ENCODE data around the gene CENPF.

The CENPF gene

DNA sequence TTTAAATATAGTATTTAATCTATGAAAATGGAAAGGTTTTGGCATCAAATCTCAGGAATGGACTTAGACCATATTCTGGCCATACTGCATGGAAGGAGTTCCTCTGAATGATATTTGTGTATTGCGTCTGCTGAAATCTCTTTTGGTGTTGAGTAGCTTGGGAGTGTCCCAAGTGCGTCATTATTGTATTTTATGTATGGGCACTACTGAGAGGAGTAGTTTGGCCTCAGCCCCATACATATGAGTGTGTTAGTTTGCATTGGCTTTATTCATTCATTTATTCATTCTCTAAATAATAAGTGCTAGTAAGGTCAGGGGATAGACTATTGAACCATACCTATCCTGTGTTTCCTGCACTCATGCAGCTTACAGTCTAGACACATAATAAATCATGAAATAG lies 46.6 kb downstream of the CENPF start:
- TF ChIP-seq SPI1 (IDR thresholded peaks at IDR 0.05; ENCODE audit: low read depth, low read length) (no peak), TAF1 (IDR thresholded peaks at IDR 0.05; ENCODE audit: low read depth, low read length) (no peak), POU2F2 (IDR thresholded peaks at IDR 0.05; ENCODE audit: low read depth, low read length) (no peak), PAX5 (IDR thresholded peaks at IDR 0.05; ENCODE audit: insufficient read depth, low read length, severe bottlenecking) (no peak), POLR2A (IDR thresholded peaks at IDR 0.05; ENCODE audit: low read depth, low read length) (no peak), POLR2AphosphoS5 (IDR thresholded peaks at IDR 0.05; ENCODE audit: low read depth, low read length) (no peak)
- DNase-seq (ENCODE audit: insufficient read length, low spot score) (no peak), FAIRE-seq (no peak)

DNA sequence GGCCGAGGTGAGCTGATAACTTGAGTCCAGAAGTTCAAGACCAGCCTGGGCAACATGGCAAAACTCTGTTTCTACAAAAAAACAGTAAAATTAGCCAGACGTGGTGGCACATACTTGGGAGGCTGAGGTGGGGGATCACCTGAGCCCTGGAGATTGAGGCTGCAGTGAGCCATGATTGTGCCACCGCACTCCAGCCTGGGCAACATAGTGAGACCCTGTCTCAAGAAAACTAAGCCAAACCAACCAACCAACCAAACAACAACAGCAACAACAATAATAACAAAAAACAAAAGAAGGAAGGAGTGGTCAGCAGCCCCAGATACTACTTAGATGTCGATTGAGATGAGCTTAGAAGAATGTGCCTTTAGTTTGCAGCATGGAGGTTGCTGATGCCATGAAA lies 47.7 kb downstream of the CENPF start:
- TF ChIP-seq TAF1 (IDR thresholded peaks at IDR 0.05; ENCODE audit: low read depth, low read length) (no peak), SPI1 (IDR thresholded peaks at IDR 0.05; ENCODE audit: low read depth, low read length) (no peak), POLR2A (IDR thresholded peaks at IDR 0.05; ENCODE audit: low read depth, low read length) (no peak), POU2F2 (IDR thresholded peaks at IDR 0.05; ENCODE audit: low read depth, low read length) (no peak), PAX5 (IDR thresholded peaks at IDR 0.05; ENCODE audit: insufficient read depth, low read length, severe bottlenecking) (no peak), POLR2AphosphoS5 (IDR thresholded peaks at IDR 0.05; ENCODE audit: low read depth, low read length) (no peak)
- FAIRE-seq (no peak), DNase-seq (ENCODE audit: insufficient read length, low spot score) (no peak)

DNA sequence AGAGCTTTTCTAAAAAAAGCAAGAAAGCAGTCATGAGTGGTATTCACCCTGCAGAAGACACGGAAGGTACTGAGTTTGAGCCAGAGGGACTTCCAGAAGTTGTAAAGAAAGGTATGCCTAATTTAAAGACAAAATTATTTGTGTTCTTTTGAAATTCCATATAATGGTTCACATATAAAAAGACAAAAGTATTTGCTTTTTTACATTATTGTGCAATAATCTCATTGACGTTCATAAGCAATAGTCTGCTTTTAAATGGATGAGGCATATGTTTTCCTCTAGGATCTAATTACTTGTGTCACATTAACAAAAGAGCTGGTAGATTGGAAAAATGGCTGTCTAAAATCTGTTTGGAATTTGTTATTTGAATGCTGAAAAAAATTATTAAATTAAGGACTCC lies 54.3 kb downstream of the CENPF start:
- FAIRE-seq (no peak), DNase-seq (ENCODE audit: insufficient read length, low spot score) (no peak)
- TF ChIP-seq POLR2A (IDR thresholded peaks at IDR 0.05; ENCODE audit: low read depth, low read length) (no peak), TAF1 (IDR thresholded peaks at IDR 0.05; ENCODE audit: low read depth, low read length) (no peak), SPI1 (IDR thresholded peaks at IDR 0.05; ENCODE audit: low read depth, low read length) (no peak), POU2F2 (IDR thresholded peaks at IDR 0.05; ENCODE audit: low read depth, low read length) (no peak), PAX5 (IDR thresholded peaks at IDR 0.05; ENCODE audit: insufficient read depth, low read length, severe bottlenecking) (no peak), POLR2AphosphoS5 (IDR thresholded peaks at IDR 0.05; ENCODE audit: low read depth, low read length) (no peak)

DNA sequence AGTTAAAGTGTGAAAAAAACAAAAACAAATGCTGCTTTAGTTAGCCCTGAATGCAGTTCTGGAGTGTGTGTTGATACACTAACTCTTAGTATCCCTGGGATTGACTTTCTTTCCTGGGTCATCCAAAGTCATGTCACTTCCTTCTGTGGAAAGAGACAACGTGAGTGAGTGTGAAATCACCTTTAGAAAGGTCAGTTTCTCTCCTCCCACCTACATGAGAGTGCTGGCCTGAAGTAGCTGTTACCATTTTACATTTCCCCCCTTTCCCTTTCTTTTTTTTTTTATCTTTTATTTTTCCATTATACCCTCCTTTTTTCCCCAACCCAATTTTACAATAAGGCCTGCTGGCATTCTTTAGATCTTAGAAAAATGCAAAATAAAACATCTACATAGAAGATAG lies 55.2 kb downstream of the CENPF start:
- TF ChIP-seq TAF1 (IDR thresholded peaks at IDR 0.05; ENCODE audit: low read depth, low read length) (no peak), POU2F2 (IDR thresholded peaks at IDR 0.05; ENCODE audit: low read depth, low read length) (no peak), POLR2AphosphoS5 (IDR thresholded peaks at IDR 0.05; ENCODE audit: low read depth, low read length) (no peak), PAX5 (IDR thresholded peaks at IDR 0.05; ENCODE audit: insufficient read depth, low read length, severe bottlenecking) (no peak), POLR2A (IDR thresholded peaks at IDR 0.05; ENCODE audit: low read depth, low read length) (no peak), SPI1 (IDR thresholded peaks at IDR 0.05; ENCODE audit: low read depth, low read length) (no peak)
- FAIRE-seq = no peak
- DNase-seq (ENCODE audit: insufficient read length, low spot score) = no peak

DNA sequence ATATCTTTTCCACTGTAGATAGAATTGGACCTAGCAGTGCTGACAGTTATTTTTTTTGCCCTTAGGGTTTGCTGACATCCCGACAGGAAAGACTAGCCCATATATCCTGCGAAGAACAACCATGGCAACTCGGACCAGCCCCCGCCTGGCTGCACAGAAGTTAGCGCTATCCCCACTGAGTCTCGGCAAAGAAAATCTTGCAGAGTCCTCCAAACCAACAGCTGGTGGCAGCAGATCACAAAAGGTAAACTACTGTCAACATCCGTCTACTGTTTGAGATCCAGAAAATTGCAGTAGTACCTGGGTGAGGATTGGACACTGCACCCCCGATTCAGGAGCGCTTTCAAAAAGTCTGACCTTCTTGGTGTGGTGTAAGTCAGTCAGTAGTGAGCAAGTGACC lies 55.8 kb downstream of the CENPF start:
- DNase-seq (ENCODE audit: insufficient read length, low spot score) (no peak), FAIRE-seq (no peak)
- TF ChIP-seq SPI1 (IDR thresholded peaks at IDR 0.05; ENCODE audit: low read depth, low read length) (no peak), POLR2A (IDR thresholded peaks at IDR 0.05; ENCODE audit: low read depth, low read length) (no peak), POLR2AphosphoS5 (IDR thresholded peaks at IDR 0.05; ENCODE audit: low read depth, low read length) (no peak), POU2F2 (IDR thresholded peaks at IDR 0.05; ENCODE audit: low read depth, low read length) (no peak), TAF1 (IDR thresholded peaks at IDR 0.05; ENCODE audit: low read depth, low read length) (no peak), PAX5 (IDR thresholded peaks at IDR 0.05; ENCODE audit: insufficient read depth, low read length, severe bottlenecking) (no peak)

DNA sequence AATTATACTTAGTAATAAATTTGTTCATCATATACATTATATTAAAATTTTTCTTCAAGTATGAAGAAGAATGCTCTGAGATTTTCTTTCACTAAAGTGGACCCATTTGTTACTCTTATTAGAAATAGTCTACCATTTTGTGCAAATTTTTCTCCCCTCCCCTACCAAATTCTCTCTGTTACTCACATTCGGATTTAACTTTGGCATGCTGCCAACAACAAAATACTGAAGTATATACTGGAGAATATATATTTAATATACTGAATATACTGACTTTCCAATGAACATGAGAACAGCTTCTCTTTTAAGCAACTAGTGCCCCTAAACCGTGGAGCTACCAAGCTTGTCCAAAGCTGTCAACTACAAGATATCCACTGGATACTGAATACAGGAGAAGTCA lies 57.2 kb downstream of the CENPF start:
- DNase-seq (ENCODE audit: insufficient read length, low spot score) (no peak), FAIRE-seq (no peak)
- TF ChIP-seq POLR2A (IDR thresholded peaks at IDR 0.05; ENCODE audit: low read depth, low read length) (no peak), TAF1 (IDR thresholded peaks at IDR 0.05; ENCODE audit: low read depth, low read length) (no peak), POLR2AphosphoS5 (IDR thresholded peaks at IDR 0.05; ENCODE audit: low read depth, low read length) (no peak), PAX5 (IDR thresholded peaks at IDR 0.05; ENCODE audit: insufficient read depth, low read length, severe bottlenecking) (no peak), SPI1 (IDR thresholded peaks at IDR 0.05; ENCODE audit: low read depth, low read length) (no peak), POU2F2 (IDR thresholded peaks at IDR 0.05; ENCODE audit: low read depth, low read length) (no peak)

DNA sequence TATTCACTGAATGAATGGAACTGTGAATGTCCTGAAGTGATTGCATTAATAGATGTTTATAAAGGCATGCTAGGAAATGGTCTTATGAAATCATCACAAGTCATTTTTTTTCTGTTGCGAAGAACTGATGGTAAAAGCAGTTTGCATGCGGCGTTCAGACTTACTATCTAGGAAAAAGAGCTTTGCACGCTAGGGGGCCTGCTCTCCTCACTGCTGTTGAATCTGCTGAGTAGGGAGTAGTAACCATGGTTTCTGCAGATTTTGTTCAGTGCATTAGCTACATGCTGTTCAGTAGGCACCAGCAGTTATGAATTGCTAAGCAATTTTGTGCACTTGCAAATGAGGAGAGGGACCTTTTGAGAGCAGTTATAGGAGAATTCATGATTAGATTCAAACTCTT lies 57.9 kb downstream of the CENPF start:
- TF ChIP-seq POU2F2 (IDR thresholded peaks at IDR 0.05; ENCODE audit: low read depth, low read length) (no peak), POLR2AphosphoS5 (IDR thresholded peaks at IDR 0.05; ENCODE audit: low read depth, low read length) (no peak), POLR2A (IDR thresholded peaks at IDR 0.05; ENCODE audit: low read depth, low read length) (no peak), PAX5 (IDR thresholded peaks at IDR 0.05; ENCODE audit: insufficient read depth, low read length, severe bottlenecking) (no peak), TAF1 (IDR thresholded peaks at IDR 0.05; ENCODE audit: low read depth, low read length) (no peak), SPI1 (IDR thresholded peaks at IDR 0.05; ENCODE audit: low read depth, low read length) (no peak)
- DNase-seq (ENCODE audit: insufficient read length, low spot score) (no peak), FAIRE-seq (no peak)

DNA sequence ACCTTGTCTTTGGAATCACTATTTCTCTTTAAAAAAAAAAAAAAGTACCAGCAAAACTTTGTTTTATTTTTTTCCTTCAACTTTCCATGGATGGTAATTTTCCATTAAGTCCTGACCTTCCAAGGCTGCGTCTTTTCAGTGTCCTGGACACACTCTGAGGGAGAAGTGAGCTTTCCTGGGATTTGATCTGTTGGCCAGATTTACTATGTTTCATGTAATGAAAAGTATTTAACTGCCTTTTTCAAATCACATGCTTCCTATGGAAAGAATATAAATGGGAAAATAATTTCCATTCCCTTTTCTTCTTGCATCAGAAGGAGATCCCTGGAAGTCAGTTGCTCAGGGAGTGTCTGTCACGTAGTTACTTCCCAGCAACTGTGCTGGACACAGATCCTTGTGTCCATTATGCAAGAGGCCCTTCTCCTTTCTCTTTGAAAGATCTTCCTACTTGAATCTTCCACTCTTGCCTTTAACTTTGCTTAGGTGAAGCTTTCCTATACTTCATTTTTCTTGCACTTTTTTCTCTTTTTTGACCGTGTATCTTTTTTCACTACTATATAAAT lies 59.3 kb downstream of the CENPF start:
- FAIRE-seq (no peak), DNase-seq (ENCODE audit: insufficient read length, low spot score) (no peak)
- no peak for TF ChIP-seq POU2F2 (IDR thresholded peaks at IDR 0.05; ENCODE audit: low read depth, low read length)
- TF ChIP-seq POLR2A (IDR thresholded peaks at IDR 0.05; ENCODE audit: low read depth, low read length) = no peak

DNA sequence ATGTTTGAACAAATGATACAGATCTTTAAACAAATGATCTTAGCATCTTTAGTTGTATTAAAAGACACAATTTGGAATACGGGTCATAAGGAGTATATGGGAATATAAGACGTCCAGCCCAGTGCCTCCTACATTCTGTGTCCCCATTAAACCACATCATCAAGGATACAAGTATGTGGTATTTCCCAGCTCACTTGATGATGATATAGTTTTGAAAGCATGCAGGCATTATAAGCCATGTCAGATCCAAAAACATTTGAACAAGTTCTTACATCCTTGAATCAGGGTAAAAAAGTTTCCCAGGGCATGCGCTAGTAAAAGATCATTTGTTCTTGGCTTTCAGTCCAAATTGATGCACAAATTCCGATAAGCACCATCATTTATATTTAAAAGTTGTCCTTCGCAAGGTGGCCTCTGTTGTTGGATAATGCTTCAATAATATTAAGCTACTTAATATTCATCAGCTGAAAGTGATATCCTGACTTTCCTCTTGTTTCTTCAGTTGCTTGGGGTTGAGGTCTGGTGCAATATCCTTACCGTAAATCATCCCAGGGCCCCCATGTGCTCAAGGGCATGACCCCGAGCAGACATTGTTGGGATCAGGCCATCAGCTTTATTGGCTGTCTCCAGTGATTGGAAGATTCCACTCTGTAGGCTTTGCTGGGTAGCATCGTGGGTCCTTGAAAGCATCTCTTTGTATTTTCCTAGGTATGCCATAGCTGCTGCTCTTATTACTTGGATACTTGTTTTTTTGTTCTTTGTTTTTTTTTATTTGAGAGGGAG lies 61.8 kb downstream of the CENPF start:
- DNase-seq (ENCODE audit: insufficient read length, low spot score) (no peak), FAIRE-seq (no peak)
- TF ChIP-seq POLR2AphosphoS5 (IDR thresholded peaks at IDR 0.05; ENCODE audit: low read depth, low read length) = no peak
- no peak for TF ChIP-seq SPI1 (IDR thresholded peaks at IDR 0.05; ENCODE audit: low read depth, low read length)
- TF ChIP-seq POLR2A (IDR thresholded peaks at IDR 0.05; ENCODE audit: low read depth, low read length) = no peak

DNA sequence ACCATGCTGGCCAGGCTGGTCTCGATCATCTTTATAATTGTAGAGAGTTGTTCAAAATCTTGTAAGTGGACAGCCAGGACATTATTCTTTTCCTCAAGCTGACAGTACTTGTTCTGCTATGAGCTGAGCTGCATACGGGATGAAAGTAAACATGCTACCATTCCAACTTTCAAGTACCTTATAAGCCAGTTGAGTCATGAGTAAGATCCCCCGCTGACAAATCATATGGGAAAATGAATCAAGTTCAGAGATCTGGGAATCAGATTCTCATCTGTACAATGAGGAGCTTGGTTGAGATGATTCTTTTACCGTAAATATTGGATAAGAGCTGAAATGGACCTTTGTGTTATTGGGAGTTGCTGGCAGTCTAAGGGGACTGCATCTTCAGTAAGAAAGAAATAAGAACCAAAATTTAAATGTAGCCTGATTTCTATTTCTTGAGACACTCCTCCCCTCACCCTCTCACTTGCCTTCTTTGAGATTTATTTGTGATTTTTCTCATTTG lies 62.7 kb downstream of the CENPF start:
- no peak for FAIRE-seq
- DNase-seq (ENCODE audit: insufficient read length, low spot score) = no peak
- TF ChIP-seq POLR2AphosphoS5 (IDR thresholded peaks at IDR 0.05; ENCODE audit: low read depth, low read length) = no peak
- TF ChIP-seq POU2F2 (IDR thresholded peaks at IDR 0.05; ENCODE audit: low read depth, low read length) = no peak
- TF ChIP-seq TAF1 (IDR thresholded peaks at IDR 0.05; ENCODE audit: low read depth, low read length) = no peak
- no peak for TF ChIP-seq POLR2A (IDR thresholded peaks at IDR 0.05; ENCODE audit: low read depth, low read length)
- no peak for TF ChIP-seq SPI1 (IDR thresholded peaks at IDR 0.05; ENCODE audit: low read depth, low read length)
- no peak for TF ChIP-seq PAX5 (IDR thresholded peaks at IDR 0.05; ENCODE audit: insufficient read depth, low read length, severe bottlenecking)

All from GM12891 (cell line).